KOPT-K1 (cell line): Measurements from ENCODE around the gene MEIS2.

Experiments used
- H3K27ac ChIP-seq: fragments of 200-600 bp; sonication (generic); 2 replicates; pipeline ENCODE4 v1.5.1; 2016; ENCODE audit warnings: antibody characterized with exemption, mild to moderate bottlenecking, low read depth, low read length; ENCODE audit not compliant: poor library complexity, severe bottlenecking
- H3K36me3 ChIP-seq: fragments of 200-600 bp; sonication (generic); 2 replicates; pipeline ENCODE4 v1.5.1; 2017; ENCODE audit warnings: antibody characterized with exemption, mild to moderate bottlenecking, low read length, moderate library complexity; ENCODE audit not compliant: insufficient read depth
- H3K9me3 ChIP-seq: fragments of 200-600 bp; sonication (generic); 2 replicates; pipeline ENCODE4 v1.5.1; 2017; ENCODE audit warnings: antibody characterized with exemption, low read length, mild to moderate bottlenecking; ENCODE audit not compliant: insufficient read depth, poor library complexity, severe bottlenecking

MEIS2 gene

GRCh38 chr15:36977659-36978058 lies 122.7 kb downstream of the MEIS2 start:
- H3K27ac ChIP-seq: no peak overlapping the region
- H3K9me3 ChIP-seq: no peaks in the 10 kb centered on the region
- no peaks in the 10 kb centered on the region for H3K36me3 ChIP-seq

GRCh38 chr15:36972704-36973103 lies 127.6 kb downstream of the MEIS2 start:
- H3K36me3 ChIP-seq: no peaks in the 10 kb centered on the region

GRCh38 chr15:36970522-36970921 lies 129.8 kb downstream of the MEIS2 start:
- H3K9me3 ChIP-seq: no peaks in the 10 kb centered on the region

More at GRCh38 chr15:36972704-36973103, 127.6 kb downstream of the MEIS2 start:
- H3K27ac ChIP-seq: no peak overlapping the region
- no peaks in the 10 kb centered on the region for H3K9me3 ChIP-seq

GRCh38 chr15:36967929-36968328 lies 132.4 kb downstream of the MEIS2 start:
- H3K9me3 ChIP-seq: no peaks in the 10 kb centered on the region

More at GRCh38 chr15:36970522-36970921, 129.8 kb downstream of the MEIS2 start:
- Histone ChIP-seq H3K27ac (no peak overlapping the region), H3K36me3 (no peaks in the 10 kb centered on the region)

GRCh38 chr15:36966708-36967107 lies 133.6 kb downstream of the MEIS2 start:
- Histone ChIP-seq H3K27ac (no peak overlapping the region), H3K36me3 (no peaks in the 10 kb centered on the region), H3K9me3 (no peaks in the 10 kb centered on the region)

More at GRCh38 chr15:36967929-36968328, 132.4 kb downstream of the MEIS2 start:
- Histone ChIP-seq H3K36me3 (no peaks in the 10 kb centered on the region), H3K27ac (no peak overlapping the region)

- Histone ChIP-seq H3K36me3 (no peaks in the 10 kb centered on the region), H3K9me3 (no peaks in the 10 kb centered on the region), H3K27ac (no peak overlapping the region)
These were observed 134.6 kb downstream of the MEIS2 start for GRCh38 chr15:36965570-36966342.

GRCh38 chr15:36964626-36965025 lies 135.7 kb downstream of the MEIS2 start:
- Histone ChIP-seq H3K36me3 (no peaks in the 10 kb centered on the region), H3K27ac (no peak overlapping the region), H3K9me3 (no peaks in the 10 kb centered on the region)

- Histone ChIP-seq H3K36me3 (no peaks in the 10 kb centered on the region), H3K27ac (no peak overlapping the region), H3K9me3 (no peaks in the 10 kb centered on the region)
These were observed 138.4 kb downstream of the MEIS2 start for GRCh38 chr15:36961956-36962355.

- H3K9me3 ChIP-seq: no peaks in the 10 kb centered on the region
- H3K27ac ChIP-seq: no peak overlapping the region
- no peaks in the 10 kb centered on the region for H3K36me3 ChIP-seq
These were observed 139.5 kb downstream of the MEIS2 start for GRCh38 chr15:36960947-36961227.

GRCh38 chr15:36960179-36960946 lies 140.0 kb downstream of the MEIS2 start:
- H3K9me3 ChIP-seq: no peaks in the 10 kb centered on the region
- H3K36me3 ChIP-seq: no peaks in the 10 kb centered on the region
- H3K27ac ChIP-seq: no peak overlapping the region

GRCh38 chr15:36959746-36960145 lies 140.6 kb downstream of the MEIS2 start:
- no peaks in the 10 kb centered on the region for H3K36me3 ChIP-seq
- no peaks in the 10 kb centered on the region for H3K9me3 ChIP-seq
- H3K27ac ChIP-seq: no peak overlapping the region

GRCh38 chr15:36958606-36959005 lies 141.7 kb downstream of the MEIS2 start:
- H3K36me3 ChIP-seq: no peaks in the 10 kb centered on the region
- H3K27ac ChIP-seq: no peak overlapping the region
- H3K9me3 ChIP-seq: no peaks in the 10 kb centered on the region

GRCh38 chr15:36954486-36954885 lies 145.9 kb downstream of the MEIS2 start:
- no peaks in the 10 kb centered on the region for H3K9me3 ChIP-seq
- no peaks in the 10 kb centered on the region for H3K36me3 ChIP-seq
- no peak overlapping the region for H3K27ac ChIP-seq

- Histone ChIP-seq H3K36me3 (no peaks in the 10 kb centered on the region), H3K9me3 (no peaks in the 10 kb centered on the region), H3K27ac (no peak overlapping the region)
These were observed 147.0 kb downstream of the MEIS2 start for GRCh38 chr15:36953346-36953745.

- Histone ChIP-seq H3K27ac (no peak overlapping the region), H3K36me3 (no peaks in the 10 kb centered on the region), H3K9me3 (no peaks in the 10 kb centered on the region)
These were observed 148.6 kb downstream of the MEIS2 start for GRCh38 chr15:36951731-36952247.
